HG03342 (cell line): ENCODE results near the gene TC2N.
"Not testable (repeated sequence)": the region's sequence is repeated elsewhere in the genome, so short reads cannot be mapped to it uniquely, and the experiment has no call there.

Experiments
- ATAC-seq: cut with Tn5 transposase; IDR thresholded peaks from one replicate; pipeline ENCODE4 v1.9.1; 2021; ENCODE audit warnings: mild to moderate bottlenecking, moderate library complexity; ENCODE audit not compliant: unreplicated experiment

Gene TC2N

GRCh38 chr14:91770185-91770584 is 97.2 kb downstream of the TC2N start:
- no peak for ATAC-seq

- no peak for ATAC-seq
Observed at GRCh38 chr14:91755570-91756295, 111.6 kb downstream of the TC2N start.

- no peak for ATAC-seq
Observed at GRCh38 chr14:91754819-91755218, 112.5 kb downstream of the TC2N start.

- ATAC-seq = no peak
Observed at GRCh38 chr14:91754185-91754584, 113.2 kb downstream of the TC2N start.

- no peak for ATAC-seq
Observed at GRCh38 chr14:91753501-91754128, 113.7 kb downstream of the TC2N start.

GRCh38 chr14:91752961-91753360 is 114.4 kb downstream of the TC2N start:
- no peak for ATAC-seq

- no peak for ATAC-seq
Observed at GRCh38 chr14:91751719-91752118, 115.6 kb downstream of the TC2N start.

GRCh38 chr14:91750634-91751198 is 116.6 kb downstream of the TC2N start:
- no peak for ATAC-seq

GRCh38 chr14:91749868-91750267 is 117.5 kb downstream of the TC2N start:
- ATAC-seq = no peak

- ATAC-seq = no peak
Observed at GRCh38 chr14:91748049-91748448, 119.3 kb downstream of the TC2N start.

GRCh38 chr14:91745344-91745743 is 122.0 kb downstream of the TC2N start:
- no peak for ATAC-seq

- no peak for ATAC-seq
Observed at GRCh38 chr14:91744068-91744480, 123.3 kb downstream of the TC2N start.

- no peak for ATAC-seq
Observed at GRCh38 chr14:91743305-91743653, 124.1 kb downstream of the TC2N start.

GRCh38 chr14:91742621-91743304 is 124.6 kb downstream of the TC2N start:
- ATAC-seq = no peak

- ATAC-seq = not testable (repeated sequence)
Observed at GRCh38 chr14:91739867-91740266, 127.5 kb downstream of the TC2N start.

GRCh38 chr14:91737619-91738018 is 129.7 kb downstream of the TC2N start:
- no peak for ATAC-seq

GRCh38 chr14:91732859-91733477 is 134.4 kb downstream of the TC2N start:
- no peak for ATAC-seq

GRCh38 chr14:91732439-91732838 is 134.9 kb downstream of the TC2N start:
- no peak for ATAC-seq

GRCh38 chr14:91731986-91732385 is 135.3 kb downstream of the TC2N start, which contains the start of gene CATSPERB:
Gene CATSPERB (minus strand): TSS chr14:91732086. CDS start chr14:91729479, 2,607 bp downstream.
- no peak for ATAC-seq

- ATAC-seq = no peak
Observed at GRCh38 chr14:91731018-91731417, 136.3 kb downstream of the TC2N start.

GRCh38 chr14:91729756-91730155 is 137.6 kb downstream of the TC2N start:
- ATAC-seq = no peak
